GM12878 (cell line): ENCODE results near the gene MRM3. TPM values are rescaled to one million over a fixed set of nuclear protein-coding genes. Genes with fewer than 3 reads are reported as not detected.

Experiments
- ATF7 ChIP-seq: fragments of 450-650 bp; IDR thresholded peaks from 2 replicates; pipeline ENCODE4 v1.6.1; 2016; ENCODE audit warnings: low read depth, mild to moderate bottlenecking
- BHLHE40 ChIP-seq, 2 experiments: fragments of 450-650 bp in 1 of 2; IDR thresholded peaks; 2 replicates each; pipeline ENCODE4 v1.6.1; 2011 to 2017; ENCODE audit warnings: low read depth in 2 of 2, borderline replicate concordance in 1 of 2, improper control_type of control experiment in 1 of 2, low read length in 1 of 2, mild to moderate bottlenecking in 1 of 2
- EED ChIP-seq: sonication (generic); IDR thresholded peaks from 2 replicates; pipeline ENCODE4 v1.6.1; 2016; ENCODE audit warnings: antibody characterized with exemption, low read depth
- EZH2 ChIP-seq: IDR thresholded peaks from 2 replicates; pipeline ENCODE4 v1.6.1; 2012; ENCODE audit warnings: low read depth, mild to moderate bottlenecking, control low read depth, inconsistent platforms, low read length, borderline replicate concordance; ENCODE audit not compliant: control insufficient read depth
- KLF5 ChIP-seq: fragments of 450-650 bp; IDR thresholded peaks from 2 replicates; pipeline ENCODE4 v1.6.1; 2014; ENCODE audit warnings: mild to moderate bottlenecking; ENCODE audit not compliant: partially characterized antibody
- NFYA ChIP-seq: IDR thresholded peaks from 2 replicates; pipeline ENCODE4 v1.6.1; 2011; ENCODE audit warnings: low read depth, mild to moderate bottlenecking, low read length, improper control_type of control experiment, borderline replicate concordance
- POLR2AphosphoS5 ChIP-seq: IDR thresholded peaks from 2 replicates; pipeline ENCODE4 v1.6.1; 2011; ENCODE audit warnings: mild to moderate bottlenecking, low read length, inconsistent platforms
- RBBP5 ChIP-seq: fragments of 200-600 bp; sonication (generic); conservative IDR thresholded peaks from 2 replicates; pipeline ENCODE4 v1.6.1; 2016
- RCOR1 ChIP-seq: conservative IDR thresholded peaks from 2 replicates; pipeline ENCODE4 v1.6.1; 2012; ENCODE audit warnings: low read depth, low read length, improper control_type of control experiment
- RUNX3 ChIP-seq: IDR thresholded peaks from 2 replicates; pipeline ENCODE4 v1.6.1; 2012; ENCODE audit warnings: low read length, inconsistent platforms
- SMC3 ChIP-seq: IDR thresholded peaks from 2 replicates; pipeline ENCODE4 v1.6.1; 2011; ENCODE audit warnings: low read length, improper control_type of control experiment, borderline replicate concordance
- STAT3 ChIP-seq: IDR thresholded peaks from 2 replicates; pipeline ENCODE4 v1.6.1; 2011; ENCODE audit warnings: low read depth, low read length, improper control_type of control experiment
- ZNF24 ChIP-seq: fragments of 450-650 bp; IDR thresholded peaks from 2 replicates; pipeline ENCODE4 v1.6.1; 2017; ENCODE audit warnings: antibody characterized with exemption, mild to moderate bottlenecking
- polyA plus RNA-seq, 11 experiments: library from polyadenylated mRNA; depleted of rRNA in 4 of 11; unstranded in 6 of 11; stranded (reverse) in 5 of 11; fragments of >200 nt; fragmentation: Nextera tagmentation in 4 of 11; fragmentation: Illumina TruSeq in 1 of 11; extraction: Ambion mirVana in 4 of 11; extraction: Trizol in 1 of 11; gene quantifications; 1 replicate in 1 of 11; 2 replicates in 10 of 11; pipeline versions ENCODE4 v1.2.1 to v1.2.3, GENCODE V29; 2011 to 2016; ENCODE audit warnings: inconsistent platforms in 2 of 11, missing spikeins in 2 of 11, low read depth in 1 of 11
- total RNA-seq, 4 experiments: library from RNA; depleted of rRNA in 3 of 4; stranded (reverse); fragments of >200 nt in 3 of 4; fragmentation: Illumina TruSeq in 1 of 4; extraction: Trizol in 1 of 4; gene quantifications; 2 replicates each; pipeline versions ENCODE4 v1.2.1 to v1.2.3, GENCODE V29; 2013 to 2021
- TF ChIP-seq, protein P1 (sequence below): fragments of 450-650 bp; formaldehyde crosslinking; IDR thresholded peaks from 2 replicates; pipeline ENCODE4 v1.4.0; 2020; ENCODE audit warnings: mild to moderate bottlenecking, moderate library complexity
- TF ChIP-seq, protein P2 (sequence below): fragments of 450-650 bp; IDR thresholded peaks from 2 replicates; pipeline ENCODE4 v1.6.1; 2018; ENCODE audit warnings: mild to moderate bottlenecking, low read depth, moderate library complexity; ENCODE audit not compliant: partially characterized antibody
- TF ChIP-seq, protein P3 (sequence below), 3 experiments: IDR thresholded peaks in 2 of 3; conservative IDR thresholded peaks in 1 of 3; 2 replicates each; pipeline ENCODE4 v1.5.1; 2011; ENCODE audit warnings: low read depth in 3 of 3, low read length in 3 of 3, mild to moderate bottlenecking in 3 of 3, control low read depth in 2 of 3, moderate library complexity in 2 of 3, inconsistent platforms in 1 of 3, mixed read lengths in 1 of 3; ENCODE audit not compliant: control insufficient read depth in 2 of 3, insufficient read depth in 1 of 3; ENCODE audit errors: extremely low read depth in 1 of 3
- TF ChIP-seq, protein P4 (sequence below): fragments of 450-650 bp; IDR thresholded peaks from 2 replicates; pipeline ENCODE4 v1.6.1; 2018; ENCODE audit warnings: borderline replicate concordance, mild to moderate bottlenecking; ENCODE audit not compliant: partially characterized antibody

Gene MRM3
- total and polyA plus RNA-seq, 10 of the 15 experiments (the other 5 are each of a cell fraction or from before 2014, with no cell fraction given), result 2.3 to 48.9 (median 26.6) TPM

DNA sequence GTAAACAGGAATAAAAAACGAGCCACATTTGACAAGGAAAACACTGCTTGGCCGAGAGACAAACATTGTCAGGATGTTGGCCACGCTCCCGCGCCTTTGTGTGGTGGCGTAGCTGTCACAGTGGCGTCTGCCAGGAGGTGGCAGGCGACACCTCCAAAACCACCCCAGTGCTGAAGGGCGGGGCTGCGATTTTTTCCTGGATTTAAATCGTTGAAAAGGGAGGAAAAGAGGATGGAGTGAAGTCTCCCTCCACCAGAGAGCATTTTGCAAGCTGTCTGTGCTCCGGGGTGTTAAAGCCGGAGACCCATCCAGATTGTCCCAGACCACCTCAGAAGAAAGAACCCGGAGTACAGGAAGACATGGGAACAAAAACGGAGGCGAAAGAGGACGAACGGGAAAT, 12.7 kb downstream of the MRM3 start (continued):
- TF ChIP-seq, protein P1, sequence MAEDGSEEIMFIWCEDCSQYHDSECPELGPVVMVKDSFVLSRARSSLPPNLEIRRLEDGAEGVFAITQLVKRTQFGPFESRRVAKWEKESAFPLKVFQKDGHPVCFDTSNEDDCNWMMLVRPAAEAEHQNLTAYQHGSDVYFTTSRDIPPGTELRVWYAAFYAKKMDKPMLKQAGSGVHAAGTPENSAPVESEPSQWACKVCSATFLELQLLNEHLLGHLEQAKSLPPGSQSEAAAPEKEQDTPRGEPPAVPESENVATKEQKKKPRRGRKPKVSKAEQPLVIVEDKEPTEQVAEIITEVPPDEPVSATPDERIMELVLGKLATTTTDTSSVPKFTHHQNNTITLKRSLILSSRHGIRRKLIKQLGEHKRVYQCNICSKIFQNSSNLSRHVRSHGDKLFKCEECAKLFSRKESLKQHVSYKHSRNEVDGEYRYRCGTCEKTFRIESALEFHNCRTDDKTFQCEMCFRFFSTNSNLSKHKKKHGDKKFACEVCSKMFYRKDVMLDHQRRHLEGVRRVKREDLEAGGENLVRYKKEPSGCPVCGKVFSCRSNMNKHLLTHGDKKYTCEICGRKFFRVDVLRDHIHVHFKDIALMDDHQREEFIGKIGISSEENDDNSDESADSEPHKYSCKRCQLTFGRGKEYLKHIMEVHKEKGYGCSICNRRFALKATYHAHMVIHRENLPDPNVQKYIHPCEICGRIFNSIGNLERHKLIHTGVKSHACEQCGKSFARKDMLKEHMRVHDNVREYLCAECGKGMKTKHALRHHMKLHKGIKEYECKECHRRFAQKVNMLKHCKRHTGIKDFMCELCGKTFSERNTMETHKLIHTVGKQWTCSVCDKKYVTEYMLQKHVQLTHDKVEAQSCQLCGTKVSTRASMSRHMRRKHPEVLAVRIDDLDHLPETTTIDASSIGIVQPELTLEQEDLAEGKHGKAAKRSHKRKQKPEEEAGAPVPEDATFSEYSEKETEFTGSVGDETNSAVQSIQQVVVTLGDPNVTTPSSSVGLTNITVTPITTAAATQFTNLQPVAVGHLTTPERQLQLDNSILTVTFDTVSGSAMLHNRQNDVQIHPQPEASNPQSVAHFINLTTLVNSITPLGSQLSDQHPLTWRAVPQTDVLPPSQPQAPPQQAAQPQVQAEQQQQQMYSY (CRISPR knock-in tag), result no peak
- TF ChIP-seq, protein P2, sequence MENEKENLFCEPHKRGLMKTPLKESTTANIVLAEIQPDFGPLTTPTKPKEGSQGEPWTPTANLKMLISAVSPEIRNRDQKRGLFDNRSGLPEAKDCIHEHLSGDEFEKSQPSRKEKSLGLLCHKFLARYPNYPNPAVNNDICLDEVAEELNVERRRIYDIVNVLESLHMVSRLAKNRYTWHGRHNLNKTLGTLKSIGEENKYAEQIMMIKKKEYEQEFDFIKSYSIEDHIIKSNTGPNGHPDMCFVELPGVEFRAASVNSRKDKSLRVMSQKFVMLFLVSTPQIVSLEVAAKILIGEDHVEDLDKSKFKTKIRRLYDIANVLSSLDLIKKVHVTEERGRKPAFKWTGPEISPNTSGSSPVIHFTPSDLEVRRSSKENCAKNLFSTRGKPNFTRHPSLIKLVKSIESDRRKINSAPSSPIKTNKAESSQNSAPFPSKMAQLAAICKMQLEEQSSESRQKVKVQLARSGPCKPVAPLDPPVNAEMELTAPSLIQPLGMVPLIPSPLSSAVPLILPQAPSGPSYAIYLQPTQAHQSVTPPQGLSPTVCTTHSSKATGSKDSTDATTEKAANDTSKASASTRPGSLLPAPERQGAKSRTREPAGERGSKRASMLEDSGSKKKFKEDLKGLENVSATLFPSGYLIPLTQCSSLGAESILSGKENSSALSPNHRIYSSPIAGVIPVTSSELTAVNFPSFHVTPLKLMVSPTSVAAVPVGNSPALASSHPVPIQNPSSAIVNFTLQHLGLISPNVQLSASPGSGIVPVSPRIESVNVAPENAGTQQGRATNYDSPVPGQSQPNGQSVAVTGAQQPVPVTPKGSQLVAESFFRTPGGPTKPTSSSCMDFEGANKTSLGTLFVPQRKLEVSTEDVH, result no peak
- TF ChIP-seq RBBP5 (no peak), KLF5 (no peak), ATF7 (no peak), EZH2 (no peak), RUNX3 (peak; percentile 43), ZNF24 (no peak), BHLHE40 (IDR thresholded peaks at IDR 0.05; ENCODE audit: borderline replicate concordance in 1 of 2, low read depth in 2 of 2, low read length in 1 of 2) (no peak), EED (no peak), SMC3 (peak; percentile 85), STAT3 (no peak), POLR2AphosphoS5 (no peak), RCOR1 (no peak), NFYA (no peak)
- TF ChIP-seq, protein P3, sequence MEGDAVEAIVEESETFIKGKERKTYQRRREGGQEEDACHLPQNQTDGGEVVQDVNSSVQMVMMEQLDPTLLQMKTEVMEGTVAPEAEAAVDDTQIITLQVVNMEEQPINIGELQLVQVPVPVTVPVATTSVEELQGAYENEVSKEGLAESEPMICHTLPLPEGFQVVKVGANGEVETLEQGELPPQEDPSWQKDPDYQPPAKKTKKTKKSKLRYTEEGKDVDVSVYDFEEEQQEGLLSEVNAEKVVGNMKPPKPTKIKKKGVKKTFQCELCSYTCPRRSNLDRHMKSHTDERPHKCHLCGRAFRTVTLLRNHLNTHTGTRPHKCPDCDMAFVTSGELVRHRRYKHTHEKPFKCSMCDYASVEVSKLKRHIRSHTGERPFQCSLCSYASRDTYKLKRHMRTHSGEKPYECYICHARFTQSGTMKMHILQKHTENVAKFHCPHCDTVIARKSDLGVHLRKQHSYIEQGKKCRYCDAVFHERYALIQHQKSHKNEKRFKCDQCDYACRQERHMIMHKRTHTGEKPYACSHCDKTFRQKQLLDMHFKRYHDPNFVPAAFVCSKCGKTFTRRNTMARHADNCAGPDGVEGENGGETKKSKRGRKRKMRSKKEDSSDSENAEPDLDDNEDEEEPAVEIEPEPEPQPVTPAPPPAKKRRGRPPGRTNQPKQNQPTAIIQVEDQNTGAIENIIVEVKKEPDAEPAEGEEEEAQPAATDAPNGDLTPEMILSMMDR (IDR thresholded peaks at IDR 0.05 in 2 of 3, conservative IDR thresholded peaks at IDR 0.05 in 1 of 3; ENCODE audit: control insufficient read depth in 2 of 3, extremely low read depth in 1 of 3, insufficient read depth in 1 of 3, low read depth in 3 of 3, low read length in 3 of 3), result peak; percentile 61 to 71 (median 68)
- TF ChIP-seq, protein P4, sequence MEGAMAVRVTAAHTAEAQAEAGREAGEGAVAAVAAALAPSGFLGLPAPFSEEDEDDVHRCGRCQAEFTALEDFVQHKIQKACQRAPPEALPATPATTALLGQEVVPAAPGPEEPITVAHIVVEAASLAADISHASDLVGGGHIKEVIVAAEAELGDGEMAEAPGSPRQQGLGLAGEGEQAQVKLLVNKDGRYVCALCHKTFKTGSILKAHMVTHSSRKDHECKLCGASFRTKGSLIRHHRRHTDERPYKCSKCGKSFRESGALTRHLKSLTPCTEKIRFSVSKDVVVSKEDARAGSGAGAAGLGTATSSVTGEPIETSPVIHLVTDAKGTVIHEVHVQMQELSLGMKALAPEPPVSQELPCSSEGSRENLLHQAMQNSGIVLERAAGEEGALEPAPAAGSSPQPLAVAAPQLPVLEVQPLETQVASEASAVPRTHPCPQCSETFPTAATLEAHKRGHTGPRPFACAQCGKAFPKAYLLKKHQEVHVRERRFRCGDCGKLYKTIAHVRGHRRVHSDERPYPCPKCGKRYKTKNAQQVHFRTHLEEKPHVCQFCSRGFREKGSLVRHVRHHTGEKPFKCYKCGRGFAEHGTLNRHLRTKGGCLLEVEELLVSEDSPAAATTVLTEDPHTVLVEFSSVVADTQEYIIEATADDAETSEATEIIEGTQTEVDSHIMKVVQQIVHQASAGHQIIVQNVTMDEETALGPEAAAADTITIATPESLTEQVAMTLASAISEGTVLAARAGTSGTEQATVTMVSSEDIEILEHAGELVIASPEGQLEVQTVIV, result no peak
